ENCODE measurements around the gene KCND1.

Gene KCND1

GRCh38 chrX:48997455-48997854, 25.8 kb upstream of the KCND1 start:
- TF ChIP-seq, protein P1, sequence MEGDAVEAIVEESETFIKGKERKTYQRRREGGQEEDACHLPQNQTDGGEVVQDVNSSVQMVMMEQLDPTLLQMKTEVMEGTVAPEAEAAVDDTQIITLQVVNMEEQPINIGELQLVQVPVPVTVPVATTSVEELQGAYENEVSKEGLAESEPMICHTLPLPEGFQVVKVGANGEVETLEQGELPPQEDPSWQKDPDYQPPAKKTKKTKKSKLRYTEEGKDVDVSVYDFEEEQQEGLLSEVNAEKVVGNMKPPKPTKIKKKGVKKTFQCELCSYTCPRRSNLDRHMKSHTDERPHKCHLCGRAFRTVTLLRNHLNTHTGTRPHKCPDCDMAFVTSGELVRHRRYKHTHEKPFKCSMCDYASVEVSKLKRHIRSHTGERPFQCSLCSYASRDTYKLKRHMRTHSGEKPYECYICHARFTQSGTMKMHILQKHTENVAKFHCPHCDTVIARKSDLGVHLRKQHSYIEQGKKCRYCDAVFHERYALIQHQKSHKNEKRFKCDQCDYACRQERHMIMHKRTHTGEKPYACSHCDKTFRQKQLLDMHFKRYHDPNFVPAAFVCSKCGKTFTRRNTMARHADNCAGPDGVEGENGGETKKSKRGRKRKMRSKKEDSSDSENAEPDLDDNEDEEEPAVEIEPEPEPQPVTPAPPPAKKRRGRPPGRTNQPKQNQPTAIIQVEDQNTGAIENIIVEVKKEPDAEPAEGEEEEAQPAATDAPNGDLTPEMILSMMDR (IDR thresholded peaks at IDR 0.05), result no peak
- no peak overlapping the region for H3K27ac ChIP-seq
- no peaks in the 10 kb centered on the region for H3K9me3 ChIP-seq
- no peak overlapping the region for H3K4me3 ChIP-seq (ENCODE audit: low read depth in 1 of 2, low read length in 1 of 2)
- peaks cover 9 to 11% of the 10 kb centered on the region in 2 experiments for H3K4me1 ChIP-seq (ENCODE audit: control insufficient read depth in 1 of 2, insufficient read depth in 1 of 2, low read depth in 1 of 2, low read length in 1 of 2)
- peaks cover 39% of the 10 kb centered on the region for H3K36me3 ChIP-seq
- H3K27me3 ChIP-seq, result no peaks in the 10 kb centered on the region

GRCh38 chrX:48996969-48997368, 25.3 kb upstream of the KCND1 start:
- H3K4me1 ChIP-seq (ENCODE audit: control insufficient read depth in 1 of 2, insufficient read depth in 1 of 2, low read depth in 1 of 2, low read length in 1 of 2), result peaks cover 9 to 11% of the 10 kb centered on the region in 2 experiments
- H3K9me3 ChIP-seq, result no peaks in the 10 kb centered on the region
- no peak overlapping the region for H3K27ac ChIP-seq
- no peak overlapping the region for H3K4me3 ChIP-seq (ENCODE audit: low read depth in 1 of 2, low read length in 1 of 2)
- TF ChIP-seq, protein P1 (IDR thresholded peaks at IDR 0.05), result no peak
- peaks cover 44% of the 10 kb centered on the region for H3K36me3 ChIP-seq
- H3K27me3 ChIP-seq, result no peaks in the 10 kb centered on the region

DNA sequence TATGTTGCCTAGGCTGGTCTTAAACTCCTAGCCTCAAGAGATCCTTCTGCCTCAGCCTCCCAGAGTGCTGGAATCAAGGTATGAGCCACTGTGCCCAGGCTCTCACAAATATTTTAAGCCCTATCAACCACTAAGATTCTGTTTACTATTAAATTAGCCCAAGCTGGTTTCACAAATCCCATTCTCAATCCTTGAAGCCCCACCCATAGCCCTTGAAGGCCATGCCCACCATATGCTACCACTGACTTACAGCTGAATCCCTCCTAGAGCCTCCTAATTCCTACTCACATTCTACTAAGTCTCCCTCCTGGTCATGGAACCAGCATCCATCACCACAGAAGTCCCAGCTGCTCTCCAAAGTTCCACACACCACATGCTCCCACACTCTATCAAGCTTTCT, 20.7 kb upstream of the KCND1 start:
- TF ChIP-seq, protein P1 (IDR thresholded peaks at IDR 0.05), result no peak
- peaks cover 73% of the 10 kb centered on the region for H3K36me3 ChIP-seq
- no peaks in the 10 kb centered on the region for H3K27me3 ChIP-seq
- no peaks in the 10 kb centered on the region for H3K4me1 ChIP-seq (ENCODE audit: control insufficient read depth in 1 of 2, insufficient read depth in 1 of 2, low read depth in 1 of 2, low read length in 1 of 2)
- H3K4me3 ChIP-seq (ENCODE audit: low read depth in 1 of 2, low read length in 1 of 2), result no peak overlapping the region
- no peaks in the 10 kb centered on the region for H3K9me3 ChIP-seq
- H3K27ac ChIP-seq, result no peak overlapping the region

DNA sequence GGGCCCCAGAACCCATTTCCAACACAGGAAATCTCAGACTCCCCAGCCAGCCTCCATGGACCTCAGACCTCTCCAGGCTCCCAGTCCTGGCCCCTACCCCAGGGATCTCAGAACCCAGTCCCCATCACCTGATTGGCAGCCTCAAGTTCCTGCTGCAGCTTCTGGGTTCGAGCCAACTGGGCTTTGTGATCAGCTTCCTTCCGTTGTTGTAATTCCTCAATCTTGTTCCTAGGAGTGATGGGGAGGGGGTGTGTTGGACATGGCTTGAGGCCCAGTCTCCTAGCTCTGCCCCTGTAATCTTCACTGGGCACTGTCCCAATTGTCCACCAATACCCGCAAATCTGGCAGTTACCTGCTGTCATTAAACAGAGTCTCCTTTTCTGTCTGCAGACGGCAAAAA, 17.8 kb upstream of the KCND1 start:
- Histone ChIP-seq H3K36me3 (peaks cover 74% of the 10 kb centered on the region), H3K4me3 (ENCODE audit: low read depth in 1 of 2, low read length in 1 of 2) (no peak overlapping the region), H3K27me3 (no peaks in the 10 kb centered on the region), H3K9me3 (no peaks in the 10 kb centered on the region), H3K4me1 (ENCODE audit: control insufficient read depth in 1 of 2, insufficient read depth in 1 of 2, low read depth in 1 of 2, low read length in 1 of 2) (no peaks in the 10 kb centered on the region), H3K27ac (no peak overlapping the region)
- TF ChIP-seq, protein P1 (IDR thresholded peaks at IDR 0.05), result no peak

- Histone ChIP-seq H3K27me3 (no peaks in the 10 kb centered on the region), H3K4me1 (ENCODE audit: control insufficient read depth in 1 of 2, insufficient read depth in 1 of 2, low read depth in 1 of 2, low read length in 1 of 2) (peaks cover 0 to 4% of the 10 kb centered on the region in 2 experiments), H3K9me3 (no peaks in the 10 kb centered on the region), H3K27ac (no peak overlapping the region), H3K36me3 (peaks cover 71% of the 10 kb centered on the region), H3K4me3 (ENCODE audit: low read depth in 1 of 2, low read length in 1 of 2) (no peak overlapping the region)
- TF ChIP-seq, protein P1 (IDR thresholded peaks at IDR 0.05), result no peak
These were observed 12.3 kb upstream of the KCND1 start for GRCh38 chrX:48983896-48984295.

DNA sequence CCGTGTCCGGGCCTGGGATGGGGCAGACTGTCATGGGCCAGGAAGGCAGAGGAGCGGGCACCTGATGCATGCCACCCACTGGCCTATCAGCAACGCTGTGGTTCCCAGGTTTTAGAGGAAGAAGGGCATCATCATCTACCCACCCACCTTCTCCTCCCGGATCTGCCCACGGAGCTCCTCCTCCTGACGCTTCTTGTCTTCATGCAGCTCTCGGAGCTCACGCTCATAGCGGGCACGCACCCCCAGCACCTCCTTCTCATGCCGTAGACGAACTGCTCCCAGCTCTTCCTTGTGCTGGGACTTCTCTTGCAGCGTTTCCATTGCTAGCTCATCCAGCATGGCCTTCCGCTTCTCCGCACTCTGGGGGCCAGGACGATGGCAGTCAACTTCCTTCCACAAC, 11.4 kb upstream of the KCND1 start:
- Histone ChIP-seq H3K27me3 (no peaks in the 10 kb centered on the region), H3K4me1 (ENCODE audit: control insufficient read depth in 1 of 2, insufficient read depth in 1 of 2, low read depth in 1 of 2, low read length in 1 of 2) (peaks cover 0 to 4% of the 10 kb centered on the region in 2 experiments), H3K27ac (no peak overlapping the region), H3K36me3 (peaks cover 68% of the 10 kb centered on the region), H3K9me3 (no peaks in the 10 kb centered on the region), H3K4me3 (ENCODE audit: low read depth in 1 of 2, low read length in 1 of 2) (no peak overlapping the region)
- TF ChIP-seq, protein P1 (IDR thresholded peaks at IDR 0.05), result no peak

Measured in neutrophil (primary cell).